ENCODE data around the gene RASGRF1.

DNA sequence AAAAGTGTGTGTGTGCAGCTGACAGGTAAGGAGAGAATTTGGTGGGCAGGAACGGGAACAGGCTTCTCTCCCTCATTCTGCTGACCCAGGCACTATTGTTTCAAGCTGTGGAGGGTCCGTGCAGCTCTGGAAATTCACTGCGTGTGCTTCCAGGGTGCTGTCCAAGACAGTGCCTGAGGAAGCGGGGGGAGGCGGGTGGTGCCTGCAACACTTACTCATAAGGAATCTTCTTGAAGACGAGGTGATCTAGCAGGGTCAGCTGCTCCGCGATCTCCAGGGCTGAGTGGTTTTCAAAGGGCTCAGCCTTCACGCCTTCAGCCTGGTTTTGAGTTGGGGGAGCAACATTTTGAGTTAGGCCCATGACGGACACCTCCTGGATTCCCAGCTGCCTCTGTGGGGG lies 99.1 kb downstream of the RASGRF1 start:
- no peak for TF ChIP-seq POLR2A (IDR thresholded peaks at IDR 0.05)
- no peak for TF ChIP-seq CTCF (IDR thresholded peaks at IDR 0.05)
- no peak for TF ChIP-seq EP300 (IDR thresholded peaks at IDR 0.05)
- TF ChIP-seq POLR2AphosphoS5 (IDR thresholded peaks at IDR 0.05) = no peak
